HL-60/S4 treated with phorbol 12-myristate 13-acetate at 8.2 ng/mL for 4 days and 3 days (cell line): ENCODE results near the gene TRIM40.

Experiments
- in situ Hi-C: fragments of 300-500 bp; cut with MboI; formaldehyde crosslinking; loops from 2 replicates; pipeline ENCODE4 v1.15.0; 2022; ENCODE audit warnings: low sequenced_read_pairs

The TRIM40 gene

GRCh38 chr6:30147096-30147495 is 11.2 kb downstream of the TRIM40 start:
- in situ Hi-C loops: no loop called here

- in situ Hi-C loops: no loop called here
Measured at GRCh38 chr6:30149234-30149633, 13.3 kb downstream of the TRIM40 start.

GRCh38 chr6:30149858-30150550 is 14.1 kb downstream of the TRIM40 start:
- in situ Hi-C loops: no loop called here

- in situ Hi-C loops: no loop called here
Measured at GRCh38 chr6:30150671-30151395, 14.9 kb downstream of the TRIM40 start.

GRCh38 chr6:30151580-30151979 is 15.6 kb downstream of the TRIM40 start:
- in situ Hi-C loops: no loop called here

GRCh38 chr6:30152016-30152673 is 16.2 kb downstream of the TRIM40 start:
- in situ Hi-C loops: no loop called here

- in situ Hi-C loops: no loop called here
Measured at GRCh38 chr6:30152910-30153610, 17.1 kb downstream of the TRIM40 start.

GRCh38 chr6:30154061-30154460 is 18.1 kb downstream of the TRIM40 start:
- in situ Hi-C loops: no loop called here

- in situ Hi-C loops: no loop called here
Measured at GRCh38 chr6:30154709-30155519, 19.0 kb downstream of the TRIM40 start.

GRCh38 chr6:30155520-30156261 is 19.8 kb downstream of the TRIM40 start:
- in situ Hi-C loops: no loop called here

GRCh38 chr6:30156262-30156599 is 20.3 kb downstream of the TRIM40 start:
- in situ Hi-C loops: no loop called here

- in situ Hi-C loops: no loop called here
Measured at GRCh38 chr6:30156774-30157173, 20.8 kb downstream of the TRIM40 start.

GRCh38 chr6:30157581-30157980 is 21.6 kb downstream of the TRIM40 start:
- in situ Hi-C loops: no loop called here

GRCh38 chr6:30157999-30158398 is 22.1 kb downstream of the TRIM40 start:
- in situ Hi-C loops: no loop called here

- in situ Hi-C loops: no loop called here
Measured at GRCh38 chr6:30158475-30159040, 22.6 kb downstream of the TRIM40 start.

GRCh38 chr6:30160008-30160784 is 24.3 kb downstream of the TRIM40 start:
- in situ Hi-C loops: no loop called here

GRCh38 chr6:30160785-30161531 is 25.0 kb downstream of the TRIM40 start, which contains the start of gene TRIM10:
Gene TRIM10 (minus strand): TSS chr6:30161211. CDS start chr6:30160858, 353 bp downstream.
- in situ Hi-C loops: no loop called here
